Measurements from ENCODE around the gene BAIAP2L2. TPM values are rescaled to one million over a fixed set of nuclear protein-coding genes. Genes with fewer than 3 reads are reported as not detected.

Gene BAIAP2L2
- total and polyA plus RNA-seq, 2 donors (not counting 3 experiments of a cell fraction or from before 2014, with no cell fraction given): 0.20 to 0.35 TPM

DNA sequence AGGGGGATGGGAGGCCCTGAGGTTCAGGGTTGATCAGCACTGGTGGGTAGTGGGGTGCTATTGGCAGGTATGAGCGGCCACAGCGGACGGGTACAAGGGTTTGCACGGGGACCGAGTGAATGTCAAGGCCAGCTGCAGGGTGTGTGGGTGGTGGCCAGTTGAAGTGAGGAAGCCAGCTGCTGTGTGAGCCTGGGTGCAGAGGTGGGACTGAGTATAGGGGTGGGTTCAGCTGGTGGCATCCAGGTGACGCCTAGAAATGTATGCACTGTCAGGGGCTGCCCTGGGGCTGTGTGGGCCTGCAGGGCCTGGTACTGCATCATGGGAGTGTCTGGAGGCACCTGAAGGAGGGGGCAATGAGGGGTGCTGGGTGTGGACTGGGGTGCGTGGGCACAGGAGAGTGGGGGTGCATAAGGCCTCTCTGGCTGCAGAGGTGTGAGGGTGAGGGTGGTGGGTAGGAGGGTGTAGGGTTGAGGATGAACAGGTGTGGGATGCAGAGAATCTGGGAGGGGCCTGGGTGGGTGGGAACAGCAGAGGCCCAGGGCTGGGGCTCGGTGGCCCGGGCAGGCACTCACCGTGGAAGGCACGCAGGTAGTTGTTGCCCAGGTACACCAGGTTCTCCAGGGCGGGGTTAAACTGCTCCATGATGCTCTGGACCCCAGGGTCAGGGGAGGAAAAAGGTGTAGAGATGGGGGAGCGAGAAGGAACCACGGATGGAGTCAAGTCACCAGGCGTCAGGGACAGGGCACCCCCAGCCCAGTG is 1.7 kb downstream of the BAIAP2L2 start:
- H3K9me1 ChIP-seq (replicated peaks; ENCODE audit: control insufficient read depth, extremely low read depth, insufficient read depth, low read length): no peaks in the 10 kb centered on the region
- H3K27ac ChIP-seq (ENCODE audit: insufficient read depth, low read depth, low read length): no peak overlapping the region
- no peaks in the 10 kb centered on the region for H3K27me3 ChIP-seq (ENCODE audit: control insufficient read depth in 2 of 2, insufficient read depth in 2 of 2, low read length in 2 of 2)
- H3K9me3 ChIP-seq (replicated peaks; ENCODE audit: control insufficient read depth, insufficient read depth, low read length): no peaks in the 10 kb centered on the region
- DNase-seq (ENCODE audit: low read depth, low spot score) (no peak), FAIRE-seq (no peak)
- H3K4me2 ChIP-seq (ENCODE audit: insufficient read depth, low read length): no peak overlapping the region
- dilution Hi-C loops (cut with MboI; ENCODE audit: extremely low pct_ligation_motif_present, low sequenced_read_pairs): no loop called here
- POLR2A ChIA-PET: no interaction called here
- CTCF ChIA-PET: interaction anchor here (1.0 to 1.4 kb wide), 4 partner anchors 10 to 93 kb away, joined by 3 to 5 read pairs (median 4); partner anchors contain the start of gene MAFF
- no peak overlapping the region for H3K4me3 ChIP-seq (replicated peaks in 1 of 3; ENCODE audit: insufficient read depth in 1 of 3, low read depth in 1 of 3, low read length in 3 of 3)
- intact Hi-C loops (cut with micrococcal nuclease): no loop called here
- no peaks in the 10 kb centered on the region for H3K36me3 ChIP-seq (ENCODE audit: control insufficient read depth in 2 of 2, extremely low read depth in 1 of 2, insufficient read depth in 2 of 2, low read length in 2 of 2)
- no TSS peak for BruUV-seq (replicated peaks)
- no peaks in the 10 kb centered on the region for H3K4me1 ChIP-seq (ENCODE audit: control insufficient read depth, extremely low read depth, insufficient read depth, low read length)
- H2AFZ ChIP-seq (ENCODE audit: low read depth, low read length): no peak overlapping the region
- no peak for TF ChIP-seq POLR2A (IDR thresholded peaks at IDR 0.05; ENCODE audit: low read depth, low read length)
- TF ChIP-seq, protein P1, sequence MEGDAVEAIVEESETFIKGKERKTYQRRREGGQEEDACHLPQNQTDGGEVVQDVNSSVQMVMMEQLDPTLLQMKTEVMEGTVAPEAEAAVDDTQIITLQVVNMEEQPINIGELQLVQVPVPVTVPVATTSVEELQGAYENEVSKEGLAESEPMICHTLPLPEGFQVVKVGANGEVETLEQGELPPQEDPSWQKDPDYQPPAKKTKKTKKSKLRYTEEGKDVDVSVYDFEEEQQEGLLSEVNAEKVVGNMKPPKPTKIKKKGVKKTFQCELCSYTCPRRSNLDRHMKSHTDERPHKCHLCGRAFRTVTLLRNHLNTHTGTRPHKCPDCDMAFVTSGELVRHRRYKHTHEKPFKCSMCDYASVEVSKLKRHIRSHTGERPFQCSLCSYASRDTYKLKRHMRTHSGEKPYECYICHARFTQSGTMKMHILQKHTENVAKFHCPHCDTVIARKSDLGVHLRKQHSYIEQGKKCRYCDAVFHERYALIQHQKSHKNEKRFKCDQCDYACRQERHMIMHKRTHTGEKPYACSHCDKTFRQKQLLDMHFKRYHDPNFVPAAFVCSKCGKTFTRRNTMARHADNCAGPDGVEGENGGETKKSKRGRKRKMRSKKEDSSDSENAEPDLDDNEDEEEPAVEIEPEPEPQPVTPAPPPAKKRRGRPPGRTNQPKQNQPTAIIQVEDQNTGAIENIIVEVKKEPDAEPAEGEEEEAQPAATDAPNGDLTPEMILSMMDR (IDR thresholded peaks at IDR 0.05; ENCODE audit: extremely low read depth in 1 of 2, insufficient read depth in 1 of 2, low read depth in 1 of 2, low read length in 2 of 2): no peak
- no peak for TF ChIP-seq MYC (IDR thresholded peaks at IDR 0.05; ENCODE audit: low read depth, low read length)
- TF ChIP-seq FOS (IDR thresholded peaks at IDR 0.05; ENCODE audit: borderline replicate concordance, insufficient read depth, low read length): no peak
- TF ChIP-seq EZH2 (IDR thresholded peaks at IDR 0.05; ENCODE audit: borderline replicate concordance, low read depth, low read length, severe bottlenecking): no peak
- no peak for TF ChIP-seq POLR2AphosphoS5 (IDR thresholded peaks at IDR 0.05; ENCODE audit: insufficient read depth, low read depth, low read length)
- TF ChIP-seq, protein P2, sequence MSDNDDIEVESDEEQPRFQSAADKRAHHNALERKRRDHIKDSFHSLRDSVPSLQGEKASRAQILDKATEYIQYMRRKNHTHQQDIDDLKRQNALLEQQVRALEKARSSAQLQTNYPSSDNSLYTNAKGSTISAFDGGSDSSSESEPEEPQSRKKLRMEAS (IDR thresholded peaks at IDR 0.05; ENCODE audit: insufficient read depth, insufficient read length): no peak
- no peak for TF ChIP-seq GATA2 (IDR thresholded peaks at IDR 0.05; ENCODE audit: insufficient read depth, insufficient read length, low read depth, low read length)
- no peak for TF ChIP-seq JUN (IDR thresholded peaks at IDR 0.05; ENCODE audit: borderline replicate concordance, insufficient read depth, insufficient read length, low read depth)
- H4K20me1 ChIP-seq (replicated peaks; ENCODE audit: control insufficient read depth, extremely low read depth, insufficient read depth, low read length): no peaks in the 10 kb centered on the region
- H3K79me2 ChIP-seq (ENCODE audit: control insufficient read depth, insufficient read depth, low read length): no peaks in the 10 kb centered on the region
- no peak overlapping the region for H3K9ac ChIP-seq (replicated peaks; ENCODE audit: extremely low read depth, insufficient read depth, low read length)
